Stimulated activated naive CD8-positive, alpha-beta T cell treated with anti-CD3 and anti-CD28 coated beads, Interleukin-15, Interleukin-2, amounts not matched to agents 100 U/mL and 50 U/mL, for 24 hours (primary cell): ENCODE measurements around the gene EXOSC6.
"Not testable (repeated sequence)": the region's sequence is repeated elsewhere in the genome, so short reads cannot be mapped to it uniquely, and the experiment has no call there.

ENCODE experiments used
- ATAC-seq: fragments of 150-1000 bp; cut with Tn5 transposase; one replicate; pipeline ENCODE4 v1.10.0; 2021
- DNase-seq: peaks from one replicate; pipeline ENCODE4 v3.0.0; 2021

EXOSC6 gene

DNA sequence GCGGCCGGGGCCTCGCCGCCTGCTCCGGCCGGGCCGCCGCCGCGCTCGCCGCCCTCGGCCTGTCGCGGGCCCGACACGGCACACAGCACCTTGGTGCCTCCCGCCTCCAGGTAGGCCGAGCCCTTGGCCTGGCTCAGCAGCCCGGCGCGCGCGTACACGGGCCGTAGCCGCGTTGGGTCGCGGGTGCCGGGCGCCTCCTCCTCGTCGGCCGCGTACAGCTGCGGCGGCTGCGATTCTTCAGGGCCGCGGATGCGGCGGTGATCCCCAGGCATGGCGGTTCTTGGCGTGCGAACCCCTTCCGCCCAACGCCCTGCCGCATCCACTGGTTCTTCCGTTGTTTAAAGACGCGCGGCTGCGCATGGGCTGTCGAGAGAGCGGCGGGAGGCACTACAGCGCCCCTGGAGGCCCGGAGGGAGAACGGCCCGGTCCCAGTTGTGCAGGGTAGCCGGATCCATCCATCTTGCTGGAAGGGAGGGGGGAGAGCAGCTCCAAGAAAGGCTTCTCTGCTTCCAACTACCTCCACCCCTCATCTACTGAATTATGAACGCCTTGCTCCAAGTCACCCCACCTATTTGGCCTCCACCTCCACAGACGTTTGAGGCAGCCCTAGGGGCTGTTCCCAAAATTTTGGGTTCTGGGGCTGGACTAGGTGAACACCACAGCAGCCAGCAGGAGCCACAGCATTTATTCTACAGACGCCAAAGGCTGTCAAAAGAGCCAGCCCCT, at the start of gene EXOSC6:
Gene EXOSC6, minus strand, starts transcription at position 312 of the 726 bp plus-strand sequence. Its CDS starts 40 bp downstream, at position 272.
- DNase-seq (peak; percentile 92), ATAC-seq (peak; percentile 94)

DNA sequence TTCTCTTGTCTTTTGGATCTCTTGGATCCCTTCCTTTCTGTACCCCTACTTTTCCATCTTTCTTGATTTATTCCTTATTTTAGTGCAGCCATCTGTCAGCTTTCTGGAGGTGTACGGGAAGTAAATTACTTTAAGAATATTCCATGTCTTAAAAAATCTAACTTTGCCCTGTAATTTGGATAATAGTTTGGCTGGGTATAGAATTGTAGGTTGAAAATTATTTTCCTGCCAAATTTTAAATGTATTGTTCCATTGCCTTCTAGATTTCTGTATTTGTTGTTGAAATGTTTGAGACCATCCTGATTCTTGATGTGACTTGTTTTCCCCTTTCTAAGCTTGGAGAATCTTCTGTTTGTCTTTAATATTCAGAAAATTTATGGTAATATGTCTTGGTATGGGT, 49.4 kb upstream of the EXOSC6 start:
- no peak for ATAC-seq
- DNase-seq = no peak

DNA sequence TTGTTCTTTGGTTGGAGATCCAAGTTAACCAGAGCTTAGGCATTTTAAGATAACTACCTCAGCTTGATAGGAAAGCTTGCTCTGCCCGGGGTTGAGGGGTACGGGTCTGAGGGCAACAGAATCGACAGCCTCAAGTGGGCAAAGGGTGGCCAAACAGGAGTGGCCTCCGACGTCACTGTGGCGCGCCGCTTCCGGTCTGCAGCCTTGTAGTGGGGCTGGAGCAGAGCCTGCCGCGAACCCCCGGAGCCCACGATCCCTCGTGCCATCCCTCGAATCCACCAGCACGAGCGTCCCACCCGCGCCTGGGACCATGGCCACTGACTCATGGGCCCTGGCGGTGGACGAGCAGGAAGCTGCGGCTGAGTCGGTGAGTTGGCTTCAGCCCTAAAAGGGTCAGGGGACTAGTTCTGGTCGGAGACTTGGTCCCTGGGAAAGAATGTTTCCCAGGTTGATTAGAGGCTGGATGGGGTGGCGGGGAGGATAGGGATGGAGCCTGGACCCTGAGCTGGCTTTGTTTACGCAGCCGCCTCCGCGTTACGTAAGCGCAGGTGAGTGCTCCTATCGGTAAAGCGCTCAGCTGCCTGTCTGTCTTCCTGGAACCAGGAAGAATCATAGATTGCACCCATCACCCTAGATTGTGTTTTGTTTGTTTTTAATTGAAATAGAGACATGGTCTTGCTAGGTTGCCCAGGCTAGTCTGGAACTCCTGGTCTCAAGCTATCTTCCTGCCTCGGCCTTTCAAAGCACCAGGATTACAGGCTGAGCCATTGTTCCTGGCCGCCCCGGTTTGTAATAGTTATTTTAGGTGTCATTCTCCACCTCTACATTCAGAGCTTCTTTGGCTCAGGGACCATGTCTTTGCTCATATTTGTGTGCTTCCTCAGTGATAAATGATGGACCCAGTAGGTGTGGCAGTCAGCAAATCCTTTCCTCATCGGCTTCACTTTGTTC, 47.5 kb upstream of the EXOSC6 start, which contains the start of gene DDX19B:
Gene DDX19B, plus strand, starts transcription at position 199 of the 951 bp plus-strand sequence. Its CDS starts 112 bp downstream, at position 311.
- ATAC-seq (peak; percentile 85), DNase-seq (peak; percentile 79)

DNA sequence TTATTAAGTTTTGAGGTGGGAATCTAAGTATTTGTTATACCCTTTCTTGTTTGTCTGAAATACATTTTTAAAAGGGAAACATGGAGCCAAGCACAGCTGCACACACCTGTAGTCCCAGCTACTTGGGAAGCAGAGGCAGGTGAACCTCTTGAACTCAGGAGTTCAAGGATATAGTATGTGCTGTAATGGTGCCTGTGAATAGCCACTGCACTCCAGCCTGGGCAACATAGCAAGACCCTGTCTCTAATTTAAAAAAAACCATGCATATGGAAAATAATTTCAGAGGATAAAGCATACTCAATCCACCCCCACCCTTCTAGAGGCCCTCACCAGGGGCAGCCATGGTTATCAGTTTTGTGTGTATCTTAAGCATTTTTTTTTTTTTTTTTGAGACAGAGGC, 43.9 kb upstream of the EXOSC6 start:
- ATAC-seq = no peak
- no peak for DNase-seq

DNA sequence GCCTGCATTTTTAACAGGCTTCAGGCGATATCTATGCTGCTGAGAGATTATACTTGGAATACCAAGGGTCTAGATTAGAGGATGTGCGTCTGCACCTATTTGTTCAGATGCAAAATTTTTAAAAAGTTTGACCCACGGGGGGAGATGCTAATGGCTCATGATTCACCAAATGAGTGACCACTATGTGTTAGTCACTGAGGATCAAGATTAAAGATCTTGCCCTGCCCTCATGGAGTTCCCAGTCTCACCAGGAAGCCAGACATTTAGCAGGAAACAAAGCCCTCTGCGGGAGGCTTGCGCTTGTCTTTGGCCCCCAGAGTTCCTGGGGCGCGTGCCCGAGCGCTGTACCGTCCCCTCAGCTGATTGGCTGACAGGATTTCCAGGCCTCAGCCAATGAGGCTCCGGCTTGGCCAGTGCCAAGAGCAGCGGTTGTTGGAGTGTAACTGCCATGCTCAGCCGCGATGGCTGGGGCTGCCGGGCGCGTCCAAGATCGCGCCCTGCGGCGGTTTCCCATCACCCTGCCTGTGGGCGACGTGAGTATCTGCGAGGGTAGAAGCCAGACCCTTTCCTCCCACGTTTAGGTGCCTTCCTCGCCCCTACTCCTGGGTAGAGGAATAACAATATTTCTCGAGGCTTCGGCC, 42.8 kb upstream of the EXOSC6 start:
- no peak for ATAC-seq
- no peak for DNase-seq

DNA sequence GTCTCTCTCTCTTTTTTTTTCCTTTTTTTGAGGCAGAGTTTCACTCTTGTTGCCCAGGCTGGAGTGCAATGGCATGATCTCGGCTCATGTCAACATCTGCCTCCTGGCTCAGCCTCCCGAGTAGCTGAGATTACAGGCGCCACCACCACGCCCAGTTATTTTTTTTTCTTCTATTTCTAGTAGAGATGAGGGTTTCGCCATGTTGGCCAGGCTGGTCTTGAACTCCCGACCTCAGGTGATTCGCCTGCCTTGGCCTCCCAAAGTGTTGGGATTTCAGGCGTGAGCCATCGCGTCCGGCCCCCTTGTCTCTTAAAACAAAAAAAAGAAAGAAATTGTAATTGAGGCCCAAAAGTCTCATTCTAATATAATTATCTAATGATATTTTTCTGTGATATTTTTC, 40.4 kb upstream of the EXOSC6 start:
- ATAC-seq, DNase-seq: not testable (repeated sequence)

DNA sequence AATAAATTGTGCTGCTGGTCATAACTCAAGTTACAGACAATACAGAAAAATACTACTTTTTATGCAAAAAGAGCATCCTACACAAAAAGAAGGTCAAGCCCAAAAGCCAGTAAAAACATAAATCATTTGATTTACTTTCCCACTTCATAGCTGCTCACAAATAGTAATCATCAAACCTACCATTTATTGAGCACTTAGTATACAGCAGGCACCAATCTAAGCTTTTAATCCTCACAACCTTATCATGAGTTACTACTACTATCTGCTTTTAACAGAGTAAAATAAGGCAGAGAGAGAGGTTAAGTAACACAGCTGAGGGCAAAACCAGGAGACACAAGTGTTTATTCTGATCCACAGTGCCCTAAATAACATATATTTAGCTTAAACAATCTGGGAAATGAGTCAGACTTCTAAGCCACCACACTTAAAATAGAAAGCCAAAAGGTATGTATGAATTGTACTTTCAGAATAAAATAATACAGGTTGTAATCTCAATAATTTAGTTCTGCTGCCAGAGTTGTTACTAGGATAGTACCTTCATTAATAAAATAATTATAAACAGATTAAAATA, 39.3 kb upstream of the EXOSC6 start:
- ATAC-seq (no peak), DNase-seq (no peak)

DNA sequence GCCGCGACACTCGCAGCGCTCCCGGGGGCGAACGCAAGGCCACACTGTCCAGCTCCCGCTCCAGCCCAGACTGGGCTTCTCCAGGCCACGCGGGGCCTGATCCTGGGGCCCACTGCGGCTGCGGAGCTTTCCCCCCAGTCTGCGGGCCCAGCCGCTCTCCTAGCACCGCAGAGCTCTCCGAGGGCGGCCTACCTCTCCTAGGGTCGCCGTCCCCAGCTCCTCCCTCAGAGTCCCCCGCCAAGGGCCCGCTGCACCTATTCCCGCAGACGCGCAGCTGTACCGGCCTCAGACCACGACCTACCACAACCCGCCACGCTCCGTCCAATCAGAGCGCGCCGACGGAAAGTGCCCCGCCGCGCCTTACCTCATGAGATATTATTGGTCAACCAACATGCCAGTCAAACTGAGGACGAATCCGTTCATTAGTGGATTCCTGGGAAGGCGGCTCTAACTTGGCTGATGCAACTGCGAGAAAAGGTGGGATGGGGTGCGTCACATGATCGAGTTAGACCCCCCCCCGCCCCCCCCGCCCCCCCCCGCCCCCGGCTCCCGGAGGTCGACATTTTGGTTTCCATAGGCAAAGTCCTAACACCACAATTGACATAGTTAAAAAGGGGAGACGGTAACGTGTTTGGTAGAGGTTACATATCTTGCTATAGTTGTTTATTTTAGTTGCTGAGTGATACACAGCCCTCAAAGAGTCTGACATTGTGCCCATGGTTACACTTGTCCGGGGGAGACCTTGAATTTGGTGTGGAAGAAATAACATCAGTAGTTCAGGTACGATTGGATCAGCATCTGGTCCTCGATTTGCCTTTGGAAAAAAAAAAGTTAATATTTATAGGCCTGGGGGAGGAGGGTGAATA, 37.7 kb upstream of the EXOSC6 start, which contains the start of gene AARS1:
Gene AARS1, minus strand, starts transcription at position 278 of the 866 bp plus-strand sequence. CDS start 6,743 bp downstream, outside the sequence.
- peak; percentile 100 for ATAC-seq
- DNase-seq = peak; percentile 95

DNA sequence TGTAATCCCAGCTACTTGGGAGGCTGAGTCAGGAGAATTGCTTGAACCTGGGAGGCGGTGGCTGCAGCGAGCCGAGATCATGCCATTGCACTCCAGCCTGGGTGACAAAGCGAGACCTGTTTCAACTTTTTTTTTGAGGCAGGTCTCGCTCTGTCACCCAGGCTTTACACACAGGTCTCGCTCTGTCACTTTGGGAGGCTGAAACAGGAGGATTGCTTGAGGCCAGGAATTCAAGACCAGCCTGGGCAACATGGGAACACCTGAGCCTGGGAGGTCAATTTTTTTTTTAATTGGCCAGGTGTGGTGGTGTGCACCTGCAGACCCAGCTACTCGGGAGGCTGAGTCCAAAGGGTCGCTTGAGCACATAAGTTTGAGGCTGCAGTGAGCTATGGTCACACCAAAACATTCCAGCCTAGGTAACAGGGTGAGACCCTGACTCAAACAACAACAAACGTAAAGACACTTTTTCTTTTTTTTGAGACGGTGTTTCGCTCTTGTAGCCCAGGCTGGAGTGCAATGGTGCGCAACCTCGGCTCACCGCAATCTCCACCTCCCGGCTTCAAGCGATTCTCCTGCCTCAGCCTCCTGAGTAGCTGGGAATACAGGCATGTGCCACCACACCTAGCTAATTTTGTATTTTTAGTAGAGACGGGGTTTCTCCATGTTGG, 35.7 kb upstream of the EXOSC6 start:
- not testable (repeated sequence) for DNase-seq, ATAC-seq

DNA sequence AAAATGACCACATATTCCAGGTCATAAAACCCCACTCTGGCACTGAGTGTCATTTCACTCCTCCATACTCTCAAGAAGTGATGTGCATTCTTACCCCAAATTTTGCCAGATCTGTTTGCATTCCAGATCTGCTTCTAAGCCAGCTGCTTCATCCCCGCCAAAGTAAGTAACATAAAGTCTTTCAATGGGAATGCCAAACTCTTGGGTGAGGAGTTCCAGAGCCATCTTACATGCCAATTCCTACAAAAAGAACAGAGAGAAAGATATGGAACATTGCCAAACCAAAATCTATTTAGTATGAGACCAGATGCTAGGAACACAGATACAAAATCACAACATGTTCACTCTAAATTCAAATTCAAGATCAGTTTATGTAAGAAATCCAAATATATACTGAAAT, 24.7 kb upstream of the EXOSC6 start:
- ATAC-seq (no peak), DNase-seq (no peak)

DNA sequence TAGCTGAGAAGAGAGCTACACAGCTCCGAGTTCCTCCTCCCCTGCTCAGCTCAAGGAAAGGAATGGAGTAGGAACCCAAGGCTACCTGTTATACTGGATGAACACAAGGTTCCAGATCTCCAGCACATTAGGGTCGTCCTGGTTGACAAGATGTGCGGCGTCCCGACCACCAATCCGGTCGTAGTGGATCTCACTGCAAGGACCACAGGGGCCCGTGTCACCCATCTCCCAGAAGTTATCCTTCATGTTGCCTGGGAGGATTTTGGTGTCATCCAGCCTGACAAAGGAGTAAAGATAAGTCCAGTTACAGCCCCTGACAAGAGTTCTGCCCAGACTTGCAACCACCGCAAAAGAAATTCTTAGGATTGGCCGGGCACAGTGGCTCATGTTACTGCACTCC, 20.0 kb upstream of the EXOSC6 start:
- ATAC-seq (no peak), DNase-seq (no peak)

DNA sequence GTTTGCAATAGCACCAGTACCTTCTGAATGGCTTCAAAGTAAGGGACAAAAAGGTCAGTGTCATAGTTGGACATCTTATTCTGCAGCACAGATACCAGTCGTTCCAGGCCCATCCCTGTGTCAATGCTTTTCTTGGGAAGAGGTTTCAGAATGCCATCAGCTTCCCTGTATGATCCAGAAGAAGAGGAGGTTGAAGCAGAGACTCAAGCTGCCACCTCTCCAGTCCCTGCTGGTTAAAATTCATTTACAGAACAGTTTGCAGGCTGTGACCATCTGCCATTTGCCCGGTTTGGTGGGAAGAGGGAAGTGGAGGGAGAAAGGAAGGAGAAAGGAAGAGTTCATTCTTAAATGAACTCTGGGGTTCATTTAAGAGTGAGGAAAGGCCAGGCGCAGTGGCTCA, 18.4 kb upstream of the EXOSC6 start:
- no peak for DNase-seq
- no peak for ATAC-seq

DNA sequence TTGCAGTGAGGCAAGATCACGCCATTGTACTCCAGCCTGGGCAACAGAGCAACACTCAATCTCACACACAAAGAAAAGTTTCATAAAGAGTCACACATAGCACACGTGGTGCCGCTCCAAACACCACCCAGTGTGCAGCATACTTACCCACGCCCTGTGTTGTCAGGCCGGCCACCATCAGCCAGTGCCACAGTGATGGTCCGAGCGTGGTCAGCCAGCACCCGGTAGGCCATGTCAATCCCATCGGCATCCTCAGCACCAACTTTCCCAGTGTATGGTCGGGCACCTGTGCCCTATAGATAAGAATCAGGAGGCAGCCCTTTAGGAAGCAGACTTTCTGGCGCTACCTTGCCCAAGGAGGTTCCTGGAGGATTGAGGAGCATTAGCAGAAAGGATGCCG, 17.7 kb upstream of the EXOSC6 start:
- ATAC-seq = peak; percentile 21
- DNase-seq = no peak

DNA sequence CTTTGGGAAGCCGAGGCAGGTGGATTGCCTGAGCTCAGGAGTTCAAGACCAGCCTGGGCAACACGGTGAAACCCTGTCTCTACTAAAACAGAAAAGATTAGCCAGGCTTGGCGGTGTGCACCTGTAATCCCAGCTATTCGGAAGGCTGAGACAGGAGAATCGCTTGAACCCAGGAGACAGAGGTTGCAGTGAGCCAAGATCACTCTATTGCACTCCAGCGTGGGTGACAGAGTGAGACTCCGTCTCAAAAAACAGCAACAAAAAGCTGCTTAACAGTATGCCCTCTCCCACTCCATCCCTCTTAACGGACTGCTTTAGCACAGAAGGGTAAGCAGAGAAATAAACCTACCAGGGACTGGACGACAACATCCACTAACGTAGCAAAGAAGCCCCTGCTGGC, 16.2 kb upstream of the EXOSC6 start:
- DNase-seq, ATAC-seq: not testable (repeated sequence)

DNA sequence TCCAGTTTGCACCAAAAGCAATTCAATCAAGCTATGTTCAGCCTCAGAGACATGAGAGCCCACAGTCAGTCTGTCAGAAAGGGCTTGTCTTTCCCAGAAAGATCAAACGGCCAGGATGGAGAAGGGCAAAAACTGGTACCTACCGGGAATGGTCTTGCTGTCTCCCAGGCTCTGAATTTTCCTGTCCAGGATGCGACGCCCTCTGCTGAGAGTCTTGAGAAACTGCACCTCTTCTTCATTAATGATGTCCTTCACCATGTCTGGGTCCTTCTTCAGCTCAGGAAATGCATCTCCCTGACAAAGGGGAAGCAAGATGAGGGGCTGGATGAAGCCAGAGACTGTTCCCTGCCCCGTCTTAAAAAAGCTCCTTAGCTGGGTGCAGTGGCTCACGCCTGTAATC, 15.8 kb upstream of the EXOSC6 start:
- no peak for ATAC-seq
- peak; percentile 29 for DNase-seq

DNA sequence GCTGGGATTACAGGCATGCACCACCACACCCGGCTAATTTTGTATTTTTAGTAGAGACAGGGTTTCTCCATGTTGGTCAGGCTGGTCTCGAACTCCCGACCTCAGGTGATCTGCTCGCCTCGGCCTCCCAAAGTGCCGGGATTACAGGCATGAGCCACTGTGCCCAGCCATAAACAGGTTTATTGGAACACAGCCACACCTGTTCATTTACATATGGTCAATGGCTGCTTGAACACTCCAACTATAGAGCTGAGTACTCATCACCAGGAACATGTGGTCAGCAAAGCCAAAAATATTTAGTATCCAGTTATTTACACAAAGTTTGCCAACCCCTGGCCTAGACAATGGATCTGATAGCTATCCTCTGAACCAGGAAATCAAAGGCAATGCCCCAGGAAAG, 8.2 kb upstream of the EXOSC6 start:
- not testable (repeated sequence) for ATAC-seq, DNase-seq

DNA sequence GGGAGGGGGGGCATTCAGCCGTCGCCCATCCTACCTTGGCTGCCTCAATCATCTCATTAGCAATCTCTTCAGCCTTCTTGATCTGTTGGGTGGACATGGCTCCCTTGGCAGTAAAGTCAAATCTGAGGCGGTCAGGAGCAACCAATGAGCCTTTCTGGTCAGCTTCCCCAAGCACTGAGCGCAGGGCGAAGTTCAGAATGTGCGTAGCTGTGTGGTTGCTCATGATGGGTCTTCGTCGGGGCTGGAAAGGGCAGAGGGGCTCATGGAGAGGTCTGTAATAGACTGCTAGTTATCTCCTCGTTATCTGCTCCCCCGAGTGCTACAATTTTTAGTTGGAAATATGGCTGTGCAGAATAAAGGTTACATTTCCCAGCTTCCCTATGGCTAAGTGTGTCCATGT, 7.2 kb upstream of the EXOSC6 start:
- DNase-seq (no peak), ATAC-seq (no peak)

DNA sequence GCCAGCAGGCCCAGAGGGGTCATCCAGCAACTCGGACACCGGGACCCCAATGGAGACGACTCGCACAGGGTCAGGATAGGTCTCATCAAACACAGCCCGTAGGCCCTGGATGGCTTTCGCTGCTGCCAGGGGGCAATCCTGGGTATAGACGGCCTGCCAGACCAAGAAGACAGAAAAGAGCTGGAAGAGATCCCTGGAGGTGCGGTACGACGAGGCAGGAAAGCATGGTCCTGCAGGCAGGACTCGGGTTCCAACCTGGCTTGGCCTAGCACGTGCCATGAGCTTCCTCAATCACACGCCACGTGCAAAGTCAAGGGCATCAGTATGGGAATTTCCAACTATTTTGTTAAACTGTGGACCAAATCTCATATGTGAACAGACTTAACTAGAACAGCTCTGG, 6.3 kb upstream of the EXOSC6 start:
- no peak for DNase-seq

DNA sequence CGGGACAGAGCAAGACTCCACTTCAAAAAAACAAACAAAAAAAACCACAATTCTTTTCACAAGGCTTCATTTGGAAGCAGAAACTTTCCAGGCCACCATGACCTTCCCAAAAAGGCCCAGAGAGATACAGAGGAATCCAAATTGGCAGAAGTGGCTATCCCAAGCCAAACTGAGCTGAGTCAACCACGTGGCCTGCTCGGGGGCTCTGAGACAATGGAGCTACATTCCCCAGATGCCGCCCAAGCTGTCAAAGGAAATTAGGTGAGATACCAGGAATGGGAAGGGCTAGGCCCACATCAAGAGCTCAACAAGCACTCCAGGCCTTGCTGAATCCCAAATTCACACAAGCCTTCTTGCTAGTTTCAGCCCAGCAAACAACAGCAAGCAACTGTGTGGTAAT, 5.7 kb upstream of the EXOSC6 start:
- ATAC-seq = no peak
- no peak for DNase-seq

More for the DNA sequence above, 6.3 kb upstream of the EXOSC6 start:
- no peak for ATAC-seq

DNA sequence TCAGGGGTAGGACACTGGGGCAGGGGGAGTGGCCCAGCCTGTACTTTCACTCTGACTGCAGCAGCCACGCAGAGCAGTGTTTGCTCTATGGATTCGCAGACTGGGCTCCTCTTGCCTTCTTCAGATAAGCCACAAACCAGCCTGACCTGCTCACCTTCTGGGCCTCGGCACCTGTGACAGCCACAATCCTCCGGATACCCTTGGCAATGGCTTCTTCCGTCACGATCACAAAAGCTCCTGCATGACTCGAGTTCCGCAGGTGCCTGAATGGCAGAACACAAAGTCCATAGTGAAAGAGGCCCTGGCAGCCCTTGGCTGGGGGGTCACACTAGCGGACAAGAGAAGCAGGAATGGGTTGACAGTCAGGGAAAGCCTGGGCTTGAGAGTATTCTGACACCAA, 3.8 kb upstream of the EXOSC6 start:
- DNase-seq (no peak), ATAC-seq (no peak)

DNA sequence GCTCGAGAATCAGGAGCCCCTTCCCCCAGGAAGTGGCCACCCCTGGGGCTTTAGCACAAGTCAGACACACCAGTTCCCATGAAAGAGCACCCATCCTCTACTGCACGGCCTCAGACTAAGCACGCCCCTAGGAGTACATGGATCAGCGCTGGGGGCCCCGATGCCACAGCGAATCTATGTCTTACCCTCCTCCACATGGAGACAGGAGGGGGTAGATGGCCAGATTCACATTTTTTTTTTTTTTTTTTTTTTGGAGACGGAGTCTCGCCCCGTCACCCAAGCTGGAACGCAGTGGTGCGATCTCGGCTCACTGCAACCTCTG, 3.2 kb upstream of the EXOSC6 start:
- DNase-seq (no peak), ATAC-seq (no peak)
